GM19463 (cell line): Measurements from ENCODE around the gene MATN1.

Source experiments
- ATAC-seq: cut with Tn5 transposase; IDR thresholded peaks from one replicate; pipeline ENCODE4 v1.9.1; 2021; ENCODE audit warnings: mild to moderate bottlenecking, moderate library complexity; ENCODE audit not compliant: unreplicated experiment

The MATN1 gene

GRCh38 chr1:30745834-30746208, 22.4 kb upstream of the MATN1 start:
- ATAC-seq, result no peak

GRCh38 chr1:30745156-30745833, 21.9 kb upstream of the MATN1 start:
- ATAC-seq, result no peak

GRCh38 chr1:30744060-30744756, 20.8 kb upstream of the MATN1 start:
- no peak for ATAC-seq

DNA sequence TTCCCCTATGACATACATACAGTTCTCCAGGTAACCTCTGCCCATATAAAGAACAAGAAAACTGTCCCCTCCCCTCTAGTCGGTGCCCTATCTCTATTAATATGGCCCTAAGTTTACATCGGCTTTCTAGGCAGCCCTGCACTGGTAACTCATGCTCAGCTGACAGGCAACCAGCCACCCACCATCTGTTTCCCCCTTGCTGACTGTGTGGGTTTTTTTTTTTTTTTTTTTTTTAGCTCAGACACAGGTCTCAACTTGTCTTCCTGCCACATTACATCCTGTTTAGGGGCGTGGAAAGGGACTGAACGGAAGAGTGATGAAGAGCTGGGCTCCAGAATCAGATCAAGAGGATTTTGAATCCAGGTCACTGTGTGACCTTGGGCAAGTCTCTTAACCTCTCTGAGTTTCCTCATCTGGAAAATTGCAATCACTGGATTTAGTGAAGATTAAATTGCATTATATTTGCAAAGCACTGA, 20.2 kb upstream of the MATN1 start:
- no peak for ATAC-seq

DNA sequence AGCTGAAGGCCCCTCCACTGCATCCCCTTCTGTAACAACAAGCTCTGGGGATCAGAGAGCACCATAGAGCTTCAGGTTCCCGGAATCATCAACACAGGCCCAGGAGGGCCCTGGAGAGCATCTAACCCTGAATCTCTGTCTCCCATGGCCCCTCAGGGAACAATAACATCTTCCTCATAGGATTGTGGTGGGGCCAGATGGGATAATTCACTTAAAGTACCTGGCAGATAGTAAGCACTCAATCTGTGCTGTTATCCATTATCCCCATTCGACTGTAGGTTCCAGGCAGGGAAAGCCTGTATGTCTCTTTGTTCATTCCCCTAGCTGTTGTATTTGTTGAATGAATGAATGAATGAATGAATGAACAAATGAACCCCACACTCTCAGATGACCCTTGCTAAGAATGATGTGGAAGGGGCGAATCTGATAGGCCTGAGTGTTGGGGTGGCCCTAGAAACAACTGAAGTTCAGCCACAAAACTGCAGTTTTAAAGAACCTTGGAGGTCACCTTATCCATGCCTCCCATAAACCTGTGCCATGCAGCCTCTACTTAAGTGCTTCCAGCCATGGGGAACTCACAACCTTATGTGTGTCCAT, 19.7 kb upstream of the MATN1 start:
- no peak for ATAC-seq

GRCh38 chr1:30742300-30742962, 19.0 kb upstream of the MATN1 start:
- ATAC-seq, result no peak

DNA sequence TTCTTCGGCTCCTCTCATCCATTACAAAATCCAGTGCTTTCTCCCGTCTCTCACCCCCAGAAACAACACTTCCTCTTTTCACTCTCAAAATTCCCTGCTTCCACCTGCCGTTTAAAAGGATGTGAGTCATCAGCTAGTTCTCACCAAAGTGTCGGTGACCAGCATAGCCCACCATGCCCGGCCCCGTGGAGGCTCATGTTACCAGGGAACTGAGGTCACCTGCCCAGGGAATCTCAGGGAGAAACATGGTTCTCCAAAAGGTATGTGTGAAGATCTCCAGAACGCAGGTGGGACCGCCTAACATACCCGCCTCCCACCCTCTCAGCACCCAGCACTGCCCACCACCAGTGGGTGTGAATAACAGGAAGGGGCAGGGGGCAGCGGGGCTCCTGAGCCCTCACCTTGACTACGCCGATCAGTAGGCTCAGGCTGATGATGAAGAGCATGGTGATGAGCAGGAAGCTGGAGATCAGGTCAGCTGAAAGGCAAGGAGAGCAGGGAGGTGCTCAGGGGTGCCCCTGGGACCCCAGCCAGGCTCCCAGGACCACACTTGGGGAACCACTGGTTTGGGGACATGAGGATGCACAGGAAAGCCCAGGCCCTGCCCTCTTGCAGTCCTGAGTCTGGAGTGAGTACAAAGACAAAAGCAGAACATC, 18.0 kb upstream of the MATN1 start:
- no peak for ATAC-seq

GRCh38 chr1:30740251-30741238, 17.2 kb upstream of the MATN1 start:
- ATAC-seq, result no peak

GRCh38 chr1:30739601-30740000, 16.2 kb upstream of the MATN1 start:
- no peak for ATAC-seq

GRCh38 chr1:30738715-30739559, 15.6 kb upstream of the MATN1 start:
- ATAC-seq, result no peak

DNA sequence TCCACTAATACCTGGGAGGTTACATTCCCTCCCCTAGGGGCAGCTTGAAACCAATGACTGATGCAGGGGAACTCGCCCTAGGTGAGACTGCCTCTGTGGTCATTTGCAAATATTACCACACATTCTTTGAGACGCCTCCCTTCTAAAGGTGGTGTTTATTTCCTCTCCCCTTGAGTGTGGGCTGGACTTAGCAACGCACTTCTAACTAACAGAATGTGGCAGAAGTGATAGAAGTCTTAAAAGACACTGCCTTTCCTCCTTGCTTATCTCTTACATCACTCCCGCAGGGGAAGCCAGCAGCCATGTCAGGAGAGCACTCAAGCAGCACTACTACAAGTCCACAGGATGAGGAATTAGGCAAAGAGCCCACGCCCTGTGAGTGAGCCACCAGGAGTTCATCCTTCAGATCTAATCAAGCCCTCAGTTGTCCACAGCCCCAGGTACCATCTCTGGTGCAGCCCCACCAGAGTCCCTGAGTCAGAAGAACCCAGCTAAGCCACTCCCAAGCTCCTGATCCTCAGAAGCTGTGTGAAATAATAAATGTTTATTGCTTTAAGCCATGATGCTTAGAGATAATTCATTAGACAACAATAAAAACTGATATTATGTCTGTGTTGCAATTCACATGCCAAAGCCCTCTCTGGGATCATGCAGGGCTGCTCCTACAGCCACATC, 14.8 kb upstream of the MATN1 start:
- ATAC-seq, result no peak

GRCh38 chr1:30737357-30738039, 14.1 kb upstream of the MATN1 start:
- no peak for ATAC-seq

DNA sequence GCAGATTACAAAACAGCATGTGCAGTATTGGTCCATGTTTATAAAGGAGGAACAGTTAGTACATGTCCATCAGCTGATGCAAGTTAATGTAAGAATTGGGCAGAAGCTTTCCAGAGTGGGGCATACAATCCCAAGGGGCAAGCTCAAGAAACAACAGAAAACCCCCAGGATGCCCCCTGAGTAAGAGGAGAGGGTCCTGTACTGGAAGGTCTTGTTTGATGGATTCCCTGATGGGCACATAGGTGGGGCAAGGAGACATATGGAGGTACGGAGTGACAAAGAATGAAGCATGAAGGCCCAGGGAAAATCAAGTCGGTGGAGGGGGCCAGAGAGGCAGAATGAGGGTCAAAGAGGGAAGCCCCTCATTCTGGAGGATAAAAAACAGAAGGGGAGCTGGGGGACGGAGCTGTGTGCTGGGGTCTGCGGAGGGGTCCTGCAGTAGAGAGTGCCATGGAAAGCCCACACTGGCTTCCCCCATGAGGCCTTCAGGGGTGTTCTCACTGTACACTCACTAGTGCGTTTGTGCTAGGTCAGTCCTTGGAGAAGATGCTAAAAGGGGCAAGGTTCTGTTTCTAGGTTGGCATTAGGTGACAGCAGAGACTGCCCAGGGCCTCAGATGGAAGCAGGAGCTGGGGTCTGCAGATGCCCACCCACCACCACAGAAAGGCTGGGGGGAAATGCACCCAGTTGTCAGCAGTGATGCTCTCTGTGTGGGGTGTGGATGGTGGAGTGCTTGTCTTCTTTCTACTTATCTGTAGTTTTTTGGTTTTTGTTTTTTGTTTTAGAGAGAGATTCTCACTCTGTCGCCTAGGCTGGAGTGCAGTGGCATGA, 12.5 kb upstream of the MATN1 start:
- no peak for ATAC-seq

DNA sequence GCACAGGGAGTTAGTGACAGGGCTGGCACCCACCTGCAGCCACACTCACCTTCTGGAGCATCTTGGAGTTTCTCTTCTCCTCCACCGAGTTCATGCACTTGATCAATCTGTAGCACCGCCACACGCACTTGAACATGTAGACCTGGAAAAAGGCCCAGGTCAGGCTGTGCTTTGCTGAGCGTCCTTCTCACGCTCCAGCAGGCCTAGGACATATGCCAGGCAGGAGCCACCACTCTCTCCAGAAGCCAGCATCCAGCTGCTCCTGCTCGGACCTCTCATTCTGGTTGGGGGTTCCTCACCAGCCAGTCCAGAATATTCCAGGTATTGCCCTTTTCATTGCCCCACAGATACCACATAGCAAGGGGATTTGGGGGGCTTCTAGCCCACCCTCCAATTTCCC, 11.7 kb upstream of the MATN1 start:
- no peak for ATAC-seq

DNA sequence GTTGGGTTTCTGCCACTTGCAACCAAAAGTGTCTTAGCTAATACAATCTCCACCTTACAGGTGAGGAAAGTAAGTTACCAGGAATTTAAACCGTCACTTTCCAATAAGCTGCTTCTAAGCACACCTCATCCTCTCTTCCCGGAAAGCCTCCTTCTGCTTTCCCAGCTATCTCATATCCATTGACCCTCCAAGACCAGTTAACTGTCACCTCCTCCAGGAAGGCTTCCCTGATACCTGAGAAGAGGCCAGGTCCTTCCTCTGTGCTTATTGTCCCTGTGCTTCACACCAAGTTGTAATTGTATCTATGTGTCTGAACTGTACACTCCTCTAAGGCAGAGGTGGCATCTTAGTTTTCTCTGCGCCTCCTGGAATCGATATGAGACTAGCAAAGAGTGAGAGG, 11.2 kb upstream of the MATN1 start:
- no peak for ATAC-seq

DNA sequence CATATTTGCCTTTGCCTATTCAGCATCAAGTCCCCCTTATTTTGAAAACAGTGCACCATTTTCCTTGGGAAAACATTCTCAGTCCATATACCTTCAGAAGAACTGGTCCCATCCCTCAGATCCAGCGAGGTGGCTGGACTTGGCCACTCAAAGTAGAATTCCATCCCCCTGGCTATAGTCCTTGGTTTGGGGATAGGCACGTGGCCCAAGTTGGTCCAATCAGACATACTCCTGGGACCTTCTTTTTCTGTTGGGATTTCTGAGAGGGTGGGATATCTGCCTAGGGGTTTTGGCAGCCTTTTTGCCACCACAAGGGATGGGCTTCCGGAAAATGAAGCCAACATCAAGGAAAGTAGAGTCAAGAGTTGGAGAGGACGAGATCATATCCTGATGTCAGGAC, 10.7 kb upstream of the MATN1 start:
- ATAC-seq, result no peak

DNA sequence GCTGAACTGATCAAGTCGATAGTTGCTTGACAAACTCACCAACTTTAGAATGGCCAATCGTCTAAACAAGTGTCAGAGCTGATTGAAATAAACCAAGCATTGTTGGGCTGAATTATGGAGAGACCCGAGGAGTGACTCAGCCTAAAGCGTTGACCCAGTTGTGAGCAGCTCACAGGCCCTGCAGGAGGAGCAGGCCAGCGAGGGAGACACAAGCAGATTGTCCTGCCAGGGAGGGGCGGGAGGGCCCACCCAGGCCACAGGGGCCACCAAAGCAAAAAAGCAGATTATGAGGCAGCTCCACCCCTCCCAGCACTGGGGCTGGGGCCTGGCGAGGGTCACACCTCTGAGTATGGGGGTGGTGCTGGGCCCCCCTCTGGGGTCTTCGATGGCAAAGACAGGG, 10.1 kb upstream of the MATN1 start:
- no peak for ATAC-seq
